NCI-H226 (cell line): ENCODE measurements around the gene SLC6A18.

Source experiments
- DNase-seq: peaks from one replicate; pipeline ENCODE4 v3.0.0-alpha.2; 2015

The SLC6A18 gene

GRCh38 chr5:1225081-1225480 is at the start of gene SLC6A18:
SLC6A18 (plus strand) TSS chr5:1225381; CDS start chr5:1225478, 97 bp downstream.
- DNase-seq, result no peak

GRCh38 chr5:1175801-1176472 is 49.2 kb upstream of the SLC6A18 start:
- no peak for DNase-seq

GRCh38 chr5:1176473-1177391 is 48.4 kb upstream of the SLC6A18 start:
- no peak for DNase-seq

GRCh38 chr5:1177826-1178528 is 47.2 kb upstream of the SLC6A18 start:
- DNase-seq, result no peak

GRCh38 chr5:1178529-1179382 is 46.4 kb upstream of the SLC6A18 start:
- no peak for DNase-seq

- DNase-seq, result no peak
Observed at GRCh38 chr5:1179383-1179715, 45.8 kb upstream of the SLC6A18 start.

- DNase-seq, result no peak
Observed at GRCh38 chr5:1180096-1180495, 45.1 kb upstream of the SLC6A18 start.

- no peak for DNase-seq
Observed at GRCh38 chr5:1180841-1181271, 44.3 kb upstream of the SLC6A18 start.

GRCh38 chr5:1181451-1182359 is 43.5 kb upstream of the SLC6A18 start:
- DNase-seq, result no peak

- DNase-seq, result no peak
Observed at GRCh38 chr5:1182360-1182632, 42.9 kb upstream of the SLC6A18 start.

- no peak for DNase-seq
Observed at GRCh38 chr5:1182633-1183423, 42.4 kb upstream of the SLC6A18 start.

- no peak for DNase-seq
Observed at GRCh38 chr5:1183424-1184162, 41.6 kb upstream of the SLC6A18 start.

- DNase-seq, result no peak
Observed at GRCh38 chr5:1184163-1184470, 41.1 kb upstream of the SLC6A18 start.

- DNase-seq, result no peak
Observed at GRCh38 chr5:1184481-1184880, 40.7 kb upstream of the SLC6A18 start.

GRCh38 chr5:1185038-1185627 is 40.0 kb upstream of the SLC6A18 start:
- no peak for DNase-seq

- DNase-seq, result no peak
Observed at GRCh38 chr5:1185629-1186350, 39.4 kb upstream of the SLC6A18 start.

GRCh38 chr5:1186351-1187233 is 38.6 kb upstream of the SLC6A18 start:
- no peak for DNase-seq
